NCI-H1105 (cell line): Measurements from ENCODE around the gene BORCS8.

Experiments
- DNase-seq: peaks from one replicate; lab custom pipeline; 2025; lab: John Stamatoyannopoulos, UW

BORCS8 gene

DNA sequence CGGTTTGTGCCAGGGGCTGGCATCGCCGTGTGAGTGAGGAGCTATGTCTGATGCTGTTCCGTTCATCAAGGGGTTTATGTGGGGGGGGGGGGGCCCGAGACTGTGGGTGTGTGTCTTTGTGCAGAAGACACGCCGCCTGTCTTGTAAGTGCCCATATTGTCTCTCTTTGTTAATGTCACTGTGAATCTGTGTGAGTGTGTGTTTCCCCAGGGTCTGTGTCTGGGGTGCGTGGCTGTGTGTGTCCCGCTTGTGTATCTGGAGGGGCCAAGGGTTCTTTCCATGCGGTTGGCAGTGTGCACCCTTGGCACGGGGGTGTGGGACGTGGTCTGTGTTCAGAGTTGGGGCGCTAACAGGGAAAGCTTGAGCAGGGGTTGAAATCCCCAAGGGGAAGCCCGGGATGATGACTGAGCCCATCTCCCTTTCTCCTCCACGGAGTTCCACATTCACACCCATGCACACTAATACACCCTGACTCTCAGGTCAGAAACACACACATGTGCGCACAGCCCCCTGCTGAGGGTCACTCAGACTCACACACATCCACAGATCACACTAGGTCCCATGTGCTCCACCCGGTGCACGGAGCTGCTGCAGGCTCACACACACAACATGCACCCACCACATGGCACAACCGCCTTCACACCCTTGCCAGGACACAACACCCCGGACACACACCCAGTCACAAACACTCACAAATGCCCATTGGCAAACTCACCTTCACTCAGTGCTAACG lies 21.6 kb upstream of the BORCS8 start:
- no peak for DNase-seq

DNA sequence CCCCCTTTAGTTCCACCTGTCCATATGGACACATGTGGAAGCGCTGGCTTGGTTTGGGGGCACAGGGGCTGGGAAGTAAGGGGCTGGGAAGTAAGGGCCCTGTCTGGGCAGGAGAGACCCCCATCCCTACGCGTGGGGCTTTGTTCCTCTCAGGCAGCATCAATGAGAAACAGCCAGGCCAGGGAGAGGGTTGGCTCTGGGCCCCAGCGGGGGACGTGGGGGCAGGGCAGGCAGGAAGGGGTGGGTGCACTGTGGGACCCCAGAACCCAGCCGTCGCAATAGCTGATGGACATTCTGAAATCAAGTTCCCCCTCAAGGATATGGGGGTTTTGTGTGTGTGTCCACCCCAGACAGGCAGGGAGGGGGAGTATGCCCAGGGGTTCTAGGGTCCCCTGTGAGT lies 21.0 kb upstream of the BORCS8 start:
- no peak for DNase-seq

DNA sequence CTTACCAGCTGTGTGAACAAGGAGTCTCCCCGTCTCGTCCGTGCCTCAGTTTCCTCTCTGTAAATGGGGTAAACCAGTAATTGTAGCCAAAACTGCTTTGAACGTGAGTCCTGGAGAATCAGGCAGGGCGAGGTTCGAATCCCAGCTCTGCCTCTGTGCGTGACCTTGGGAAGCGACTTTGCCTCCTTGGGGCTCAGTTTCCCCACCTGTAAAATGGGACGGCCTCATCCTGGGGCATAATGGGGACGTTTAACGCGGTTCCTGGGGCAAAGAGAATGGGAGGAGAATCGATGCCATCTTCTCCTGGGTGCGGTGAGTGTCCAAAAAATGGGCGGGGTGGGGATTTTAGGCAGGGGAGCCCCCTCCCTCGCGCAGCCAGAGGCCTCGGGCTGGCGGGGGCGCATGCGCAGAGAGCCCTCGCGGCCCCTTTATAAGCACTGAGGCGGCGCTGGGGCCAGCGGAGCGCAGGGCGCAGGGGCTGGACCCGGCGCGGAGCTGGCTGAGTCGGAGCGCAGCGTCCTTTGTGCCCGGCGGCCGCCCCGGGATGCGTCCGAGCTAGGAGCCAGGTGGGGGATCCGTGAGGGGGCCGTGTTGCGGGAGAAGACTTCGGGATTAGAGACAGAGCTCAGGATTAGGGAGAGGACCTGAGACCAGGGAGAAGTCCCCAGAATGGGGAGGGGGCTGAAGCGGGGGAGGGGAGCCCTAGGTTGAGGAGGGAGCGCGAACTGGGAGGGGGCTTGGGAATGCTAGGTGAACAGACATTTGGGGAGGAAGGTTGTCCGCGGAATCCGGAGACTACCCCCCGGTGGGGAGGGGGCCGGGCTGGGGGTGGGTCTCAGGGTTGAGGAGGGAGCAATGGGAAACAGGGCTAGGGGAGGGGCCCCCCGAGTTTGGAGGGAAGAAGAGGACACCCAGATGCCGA lies 19.8 kb upstream of the BORCS8 start, which contains the start of gene NCAN:
TSS of gene NCAN (plus strand) at position 460 of the 922 bp plus-strand sequence. CDS start 4,996 bp downstream, outside the sequence.
- peak; percentile 1 for DNase-seq

DNA sequence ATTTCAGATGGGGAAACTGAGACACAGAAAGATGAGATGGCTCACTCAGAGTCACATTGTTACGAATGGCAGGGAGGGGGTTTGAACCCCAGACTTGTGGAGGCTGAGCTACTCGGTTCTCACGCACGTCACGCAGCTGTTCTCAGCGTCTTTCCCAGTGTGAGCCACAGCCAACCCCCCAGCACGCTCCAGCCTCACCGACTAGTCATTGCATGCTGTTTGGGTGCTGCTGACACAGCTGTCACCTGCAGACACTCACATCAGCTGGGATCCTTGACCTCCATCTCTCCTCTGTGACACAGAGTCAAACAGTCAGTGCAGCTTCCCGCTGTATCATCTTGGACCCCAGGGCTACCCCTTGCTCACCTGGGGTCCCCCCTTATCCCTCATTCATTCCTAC lies 17.4 kb upstream of the BORCS8 start:
- DNase-seq, result peak; percentile 7

DNA sequence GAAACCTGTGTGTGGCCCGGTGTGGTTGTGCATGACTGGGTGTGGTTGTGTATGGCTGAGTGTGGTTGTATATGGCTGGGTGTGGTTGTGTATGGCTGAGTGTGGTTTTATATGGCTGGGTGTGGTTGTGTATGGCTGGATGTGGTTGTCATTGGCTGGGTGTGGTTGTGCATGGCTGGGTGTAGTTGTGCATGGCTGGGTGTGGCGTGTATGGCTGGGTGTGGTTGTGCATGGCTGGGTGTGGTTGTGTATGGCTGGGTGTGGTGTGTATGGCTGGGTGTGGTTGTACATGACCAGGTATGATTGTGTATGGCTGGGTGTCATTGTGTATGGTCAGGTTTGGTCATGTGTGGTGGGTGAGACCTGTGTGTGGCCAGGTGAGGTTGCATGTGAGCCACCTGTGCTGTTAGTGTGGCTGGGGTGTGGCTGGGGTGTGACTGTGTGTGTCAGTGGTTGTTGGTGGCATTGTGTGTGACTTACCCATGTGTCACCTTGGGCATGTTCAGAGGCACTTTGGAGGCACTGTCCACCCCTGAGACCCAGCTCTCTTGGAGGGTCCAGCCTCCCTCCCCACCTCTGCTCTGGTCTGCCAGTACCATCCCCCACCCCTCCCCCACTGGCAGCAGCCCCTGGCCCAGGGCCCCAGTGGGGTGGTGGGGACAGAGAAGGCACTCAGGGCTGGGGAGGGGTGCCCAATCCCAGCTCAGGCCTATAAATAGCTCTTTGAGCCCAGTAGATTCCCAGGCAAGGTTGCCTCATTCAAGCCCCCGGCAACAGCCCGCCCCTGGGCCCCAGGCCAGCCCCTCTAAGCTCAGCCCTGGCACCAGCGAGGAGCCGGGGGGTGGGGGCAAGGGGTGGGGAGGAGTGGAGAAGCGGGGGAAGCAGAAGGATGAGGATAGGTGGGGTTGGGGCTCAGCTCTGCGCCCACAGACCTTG lies 16.0 kb upstream of the BORCS8 start:
- DNase-seq, result no peak

DNA sequence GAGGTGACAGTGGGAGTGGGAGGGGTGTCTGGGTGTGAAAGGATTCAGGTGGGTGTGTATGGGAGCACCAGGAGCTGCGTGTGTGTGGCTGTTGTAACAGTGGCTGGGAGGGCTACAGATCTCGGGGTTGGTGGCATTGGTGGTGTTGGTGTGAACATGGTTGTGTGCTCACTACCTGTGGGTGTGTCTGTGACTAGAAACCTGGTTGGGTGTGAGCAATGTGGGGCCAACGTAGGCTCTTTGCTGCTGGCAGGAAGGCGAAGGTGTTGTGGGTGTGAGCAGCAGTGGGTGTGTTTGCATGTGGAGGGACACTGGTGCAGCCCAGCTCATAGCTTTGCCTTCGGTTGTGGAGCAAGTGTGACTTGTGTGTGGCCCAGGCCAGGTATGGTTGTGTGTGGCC lies 15.0 kb upstream of the BORCS8 start:
- no peak for DNase-seq

DNA sequence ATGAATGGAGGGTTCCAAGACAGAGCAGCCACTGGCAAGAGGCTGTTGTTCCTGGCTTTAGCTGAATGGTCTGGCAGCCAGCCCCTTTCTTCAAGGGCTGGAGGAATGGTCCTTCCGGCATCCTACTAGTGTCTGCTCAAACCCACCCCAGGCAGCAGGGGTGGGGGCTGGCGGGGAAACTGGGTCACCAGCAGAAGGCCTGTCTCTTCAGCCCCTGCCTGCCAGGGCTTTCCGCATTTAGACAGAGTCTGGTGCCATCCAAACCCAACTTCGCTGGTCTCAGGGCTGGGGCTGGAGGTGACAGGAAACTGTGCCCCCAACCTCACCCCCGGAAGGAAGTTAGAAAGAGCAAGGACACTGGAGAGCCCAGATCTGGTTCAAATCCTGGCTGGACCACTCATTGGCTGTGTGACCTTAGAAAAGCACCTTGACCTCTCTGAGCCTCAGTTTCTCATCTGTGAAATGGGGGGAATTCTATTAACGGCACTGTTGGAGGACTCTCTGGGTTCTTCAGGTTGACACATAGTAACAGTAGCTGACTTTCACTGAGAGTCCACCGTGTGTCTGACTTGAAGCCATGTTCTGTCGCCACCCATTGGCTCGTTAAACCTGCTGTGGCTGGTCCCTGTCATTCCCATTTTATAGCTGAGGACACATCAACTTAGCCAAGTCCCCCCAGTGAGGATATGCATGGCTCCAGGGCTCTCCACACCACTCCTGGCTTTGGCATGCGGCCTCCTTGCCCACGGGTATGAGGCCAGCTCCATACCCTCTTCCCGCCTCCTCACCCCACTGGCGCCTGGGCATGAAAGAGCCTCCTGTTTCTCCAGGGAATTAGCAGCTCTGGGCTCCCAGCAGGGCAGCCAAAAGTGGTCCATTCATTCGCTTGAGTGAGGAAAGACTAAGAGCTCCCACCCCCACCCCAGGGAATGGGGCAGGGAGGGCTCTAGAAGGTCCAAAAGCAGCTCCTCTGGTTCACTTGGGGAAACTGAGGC lies 13.8 kb upstream of the BORCS8 start:
- no peak for DNase-seq

DNA sequence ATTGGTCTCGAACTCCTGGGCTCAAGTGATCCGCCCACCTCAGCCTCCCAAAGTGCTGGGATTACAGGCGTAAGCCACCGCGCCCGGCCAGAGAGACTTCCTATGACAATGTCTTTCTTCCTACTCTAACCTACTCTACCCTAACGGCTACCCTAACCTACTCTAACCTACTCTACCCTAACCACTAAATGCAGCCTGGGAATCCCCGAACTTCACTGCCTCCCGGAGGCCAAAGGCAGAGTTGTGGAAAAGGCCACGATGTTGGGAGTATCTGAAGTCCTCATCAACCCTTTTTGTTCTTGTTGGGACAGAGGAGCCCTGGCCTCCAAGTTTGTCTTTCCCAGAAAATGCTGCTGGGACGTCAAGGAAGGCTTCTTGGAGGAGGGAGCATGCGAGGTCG lies 12.2 kb upstream of the BORCS8 start:
- no peak for DNase-seq

DNA sequence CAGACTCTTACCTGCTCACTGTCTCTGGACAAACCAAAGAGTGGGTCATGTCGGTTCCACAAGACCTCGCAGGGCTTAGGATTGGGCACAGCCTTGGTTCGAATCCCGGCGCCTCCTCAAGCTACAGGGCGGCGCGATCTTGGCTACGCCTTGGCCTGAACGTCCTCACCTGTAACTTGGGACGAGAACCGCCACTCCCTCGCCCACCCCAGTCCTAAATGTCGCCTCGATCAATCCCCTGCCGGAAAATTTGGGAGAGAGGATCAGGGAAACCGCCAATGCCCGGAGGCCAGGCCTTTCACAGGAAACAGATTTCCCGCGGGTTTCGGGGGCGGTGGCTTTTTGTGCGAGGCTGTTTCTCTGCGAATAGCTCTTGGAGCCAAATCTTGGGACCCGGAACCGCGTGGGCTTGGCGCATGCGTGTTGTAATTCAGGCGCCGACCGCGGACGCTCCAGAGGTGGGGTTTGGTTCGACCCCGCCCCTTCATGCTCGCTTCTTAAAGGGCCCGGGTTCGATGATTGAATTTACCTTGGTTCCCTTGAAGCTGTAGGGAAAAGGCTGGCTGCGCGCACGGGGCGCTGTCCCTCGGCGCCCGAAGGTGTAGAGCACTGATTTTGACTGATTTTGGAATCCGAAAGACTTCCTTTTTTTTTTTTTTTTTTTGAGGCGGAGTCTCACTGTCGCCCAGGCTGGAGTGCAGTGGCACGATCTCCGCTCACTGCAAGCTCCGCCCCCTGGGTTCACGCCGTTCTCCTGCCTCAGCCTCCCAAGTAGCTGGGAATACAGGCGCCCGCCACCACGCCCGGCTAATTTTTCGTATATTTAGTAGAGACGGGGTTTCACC lies 11.3 kb upstream of the BORCS8 start, which contains the start of gene NR2C2AP:
TSS of gene NR2C2AP (minus strand) at position 403 of the 845 bp plus-strand sequence. CDS start at position 49, 354 bp downstream.
- peak; percentile 87 for DNase-seq

DNA sequence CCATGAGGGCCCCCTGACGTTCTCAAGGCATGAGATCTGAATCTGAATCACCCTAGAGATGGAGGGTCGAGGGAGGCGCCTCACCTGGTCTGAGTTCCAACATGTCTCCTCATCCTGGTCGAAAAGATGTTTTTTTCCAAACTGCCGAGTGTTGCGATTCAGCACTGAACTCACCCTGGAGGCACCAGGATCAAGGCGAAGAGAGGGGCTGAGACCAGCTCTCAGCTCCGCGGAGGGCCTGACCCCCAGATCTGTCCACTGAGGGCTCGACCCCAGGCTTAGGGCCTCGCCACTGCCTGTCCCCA lies 10.7 kb upstream of the BORCS8 start:
- no peak for DNase-seq

DNA sequence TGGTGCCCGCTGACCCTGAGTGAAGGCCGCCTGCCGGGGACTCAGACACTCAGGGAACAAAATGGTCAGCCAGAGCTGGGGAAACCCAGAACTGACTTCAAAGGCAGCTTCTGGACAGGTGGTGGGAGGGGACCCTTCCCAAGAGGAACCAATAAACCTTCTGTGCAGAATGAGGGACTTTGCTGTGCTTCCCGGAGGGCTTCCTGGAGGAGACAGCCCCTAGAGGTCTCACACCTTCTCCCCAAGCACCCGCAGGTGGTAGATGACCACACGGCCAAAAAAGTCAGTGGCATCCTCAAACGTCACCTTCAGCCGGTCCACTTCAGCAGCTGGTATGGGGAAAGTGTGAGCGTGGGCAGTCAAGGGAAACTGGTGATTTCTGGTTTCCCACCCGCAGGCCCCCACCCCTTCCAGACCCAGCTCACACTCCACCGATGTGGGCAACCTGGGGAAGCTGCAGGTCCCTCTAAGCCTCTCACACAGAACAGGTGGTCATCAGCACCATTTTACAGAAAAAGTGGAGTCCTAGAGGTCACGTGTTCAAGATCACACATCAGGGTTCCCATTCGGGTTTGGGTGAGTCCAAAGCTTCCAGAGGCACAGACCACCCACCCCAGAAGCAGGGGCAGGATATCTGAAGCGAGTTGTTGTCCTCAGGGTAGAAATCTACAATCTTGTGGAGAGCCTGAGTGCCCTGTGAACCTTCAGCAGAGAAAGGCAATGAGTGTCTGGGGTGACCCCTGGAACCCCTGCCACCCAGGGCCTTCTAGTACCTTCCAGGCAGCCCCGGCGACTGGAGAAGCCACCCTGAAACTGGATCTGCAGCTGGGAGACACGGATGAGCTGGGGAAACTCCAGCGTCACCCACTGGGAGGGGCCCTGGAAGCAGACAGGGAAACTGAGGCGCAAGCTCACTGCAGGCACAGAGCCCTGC lies 10.0 kb upstream of the BORCS8 start:
- no peak for DNase-seq

DNA sequence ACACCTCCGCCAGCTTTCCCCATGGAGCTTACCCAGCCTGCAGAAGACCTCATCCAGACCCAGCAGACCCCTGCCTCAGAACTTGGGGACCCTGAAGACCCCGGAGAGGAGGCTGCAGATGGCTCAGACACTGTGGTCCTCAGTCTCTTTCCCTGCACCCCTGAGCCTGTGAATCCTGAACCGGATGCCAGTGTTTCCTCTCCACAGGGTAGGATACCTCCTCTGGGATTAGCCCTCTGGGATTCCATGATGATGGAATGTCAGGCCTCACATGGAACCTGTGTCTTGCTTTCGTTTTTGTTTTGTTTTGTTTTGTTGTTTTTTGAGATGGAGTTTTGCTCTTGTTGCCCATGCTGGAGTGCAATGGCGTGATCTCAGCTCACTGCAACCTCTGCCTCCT lies 2.0 kb upstream of the BORCS8 start:
- DNase-seq, result no peak

DNA sequence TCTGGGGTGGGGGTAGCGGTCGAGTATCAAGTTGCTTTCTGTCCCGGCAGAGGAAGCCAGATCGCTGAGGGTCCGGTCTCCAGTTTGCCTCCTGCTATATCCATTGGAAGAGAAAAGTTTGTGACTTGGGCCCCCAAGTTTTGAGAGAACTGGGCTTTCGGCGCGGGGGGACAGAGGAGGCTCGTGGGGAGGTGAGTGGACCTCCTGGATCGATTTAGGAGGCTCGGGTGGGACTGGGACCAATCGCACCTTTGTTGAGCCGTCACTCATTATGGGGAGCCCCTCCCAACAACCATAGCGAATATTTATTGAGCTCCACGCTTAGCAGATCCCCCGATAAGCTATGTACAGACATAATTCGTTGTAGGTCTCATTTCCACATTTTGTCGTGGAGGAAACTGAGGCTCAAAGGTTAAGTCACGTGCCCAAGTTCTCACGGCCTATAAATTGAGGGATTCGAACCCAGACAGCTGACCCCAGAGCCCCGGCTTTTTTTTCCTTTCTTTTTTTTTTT lies 1.0 kb upstream of the BORCS8 start:
- no peak for DNase-seq

DNA sequence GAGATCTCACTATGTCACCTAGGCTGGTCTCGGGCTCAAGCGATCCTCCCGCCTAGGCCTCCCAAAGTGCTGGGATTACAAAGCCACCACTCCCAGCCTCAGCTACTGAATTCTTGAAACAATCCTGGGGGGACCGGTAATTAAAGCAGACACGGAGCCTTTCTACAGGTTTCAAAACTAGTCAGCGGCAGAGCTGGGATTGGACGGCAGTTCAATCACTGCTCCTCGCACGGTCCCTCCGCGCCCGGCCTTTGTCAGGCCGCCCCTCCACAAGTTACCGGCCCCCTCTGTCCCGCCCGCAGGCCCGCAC lies 229 bp downstream of the BORCS8 start:
- no peak for DNase-seq

DNA sequence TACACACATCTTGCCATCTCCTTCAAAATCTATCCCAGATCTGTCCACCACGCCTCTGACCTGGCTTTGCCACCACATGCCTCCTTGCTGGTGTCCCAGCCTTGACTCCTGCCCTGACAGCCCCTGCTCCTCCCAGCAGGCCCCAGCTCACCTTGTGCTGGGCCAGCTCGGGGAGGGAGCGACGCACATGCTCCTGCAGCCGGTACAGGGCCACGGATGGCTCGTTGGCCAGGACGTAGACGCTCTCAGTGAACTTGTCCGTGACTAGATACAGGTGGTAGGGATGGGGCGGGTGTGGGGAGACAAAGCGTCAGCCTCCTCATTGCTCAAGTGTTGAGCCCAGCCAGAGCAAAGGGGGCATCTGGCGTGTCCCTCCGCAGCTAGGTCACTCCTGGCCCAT lies 5.2 kb downstream of the BORCS8 start:
- DNase-seq, result no peak

DNA sequence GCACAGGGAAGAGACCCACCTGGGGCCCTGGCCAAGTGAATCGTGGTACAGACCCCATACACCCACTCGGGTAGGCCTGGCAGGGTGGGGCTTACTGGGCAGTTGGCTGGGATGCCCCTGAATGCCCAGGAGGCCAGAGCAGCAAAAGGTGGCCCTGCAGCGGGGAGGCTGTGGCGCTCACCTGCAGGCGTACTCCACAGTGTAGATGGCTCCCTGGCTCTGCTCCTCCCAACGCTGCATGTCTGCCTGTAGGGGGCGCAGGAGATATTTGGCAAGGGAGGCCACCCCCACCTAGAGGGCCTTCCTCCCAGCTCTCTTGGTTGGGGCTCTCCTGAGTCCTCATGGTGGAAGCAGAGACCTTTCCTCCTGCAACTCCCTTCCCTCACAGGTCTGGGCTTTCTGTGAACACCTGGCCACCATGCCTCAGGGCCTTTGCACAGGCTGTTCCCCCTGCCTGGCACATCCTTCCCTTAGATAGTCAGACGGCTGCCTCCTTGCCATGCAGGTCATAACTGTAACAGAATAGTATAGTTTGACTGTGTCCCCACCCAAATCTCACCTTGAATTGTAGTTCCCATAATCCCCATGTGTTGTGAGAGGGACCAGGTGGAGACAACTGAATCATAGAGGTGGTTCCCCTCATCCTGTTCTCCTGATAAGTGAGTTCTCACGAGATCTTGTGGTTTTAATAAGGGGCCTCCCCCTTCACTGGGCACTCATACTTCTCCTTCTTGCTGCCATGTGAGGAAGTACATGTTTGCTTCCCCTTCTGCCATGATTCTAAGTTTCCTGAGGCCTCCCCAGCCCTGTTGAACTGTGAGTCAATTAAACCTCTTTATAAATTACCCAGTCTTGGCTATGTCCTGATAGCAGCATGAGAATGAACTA lies 5.9 kb downstream of the BORCS8 start:
- DNase-seq, result no peak

DNA sequence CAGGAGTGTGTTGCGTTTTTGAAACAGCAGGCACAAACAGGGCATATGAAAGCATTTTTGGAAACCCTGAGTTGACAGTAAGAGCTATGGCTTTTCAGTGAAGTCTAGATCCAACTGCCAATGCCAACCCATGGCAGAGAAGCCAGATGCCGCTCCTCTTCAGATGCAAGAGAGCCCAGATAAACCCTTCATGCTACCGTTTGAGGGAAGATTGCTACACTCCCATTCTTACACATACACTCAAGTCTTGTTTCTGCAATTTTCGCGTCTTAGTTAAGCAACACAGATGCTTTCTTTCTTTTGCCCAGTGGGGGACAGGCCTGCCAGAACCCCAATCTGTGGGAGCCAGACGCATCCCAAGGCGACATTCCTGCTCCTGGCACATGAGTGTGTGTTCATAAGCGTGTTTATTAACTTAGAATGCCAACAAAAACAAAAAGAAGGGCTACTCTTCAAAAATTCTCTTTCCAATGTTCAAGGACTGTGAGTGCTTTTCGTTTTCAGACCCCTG lies 10.4 kb downstream of the BORCS8 start:
- no peak for DNase-seq
